AG04449 (cell line): ENCODE measurements around the gene MNT.

Experiments used
- CTCF ChIA-PET: fragments of 350-600 bp; formaldehyde crosslinking; extraction: SDS; loops from one replicate; lab custom pipeline; 2021; ENCODE audit warnings: antibody characterized with exemption; lab: Yijun Ruan, JAX
- POLR2A ChIA-PET: fragments of 400-600, 350-600 bp; formaldehyde crosslinking; extraction: SDS; loops from one replicate; lab custom pipeline; 2020; ENCODE audit warnings: antibody characterized with exemption, inconsistent platforms; lab: Yijun Ruan, JAX
- DNase-seq: peaks from one replicate; pipeline ENCODE4 v3.0.0-alpha.2; 2010; ENCODE audit warnings: low read depth, low spot score
- H3K4me3 ChIP-seq: 2 replicates; pipeline ENCODE4 v1.5.1; 2011; ENCODE audit warnings: low read depth, mild to moderate bottlenecking, control low read depth, low read length
- CTCF ChIP-seq: IDR thresholded peaks from one replicate; pipeline ENCODE4 v1.5.1; 2011; ENCODE audit warnings: mild to moderate bottlenecking, moderate library complexity, low read length, control low read depth, inconsistent platforms; ENCODE audit not compliant: insufficient read depth; ENCODE audit errors: missing control alignments

MNT gene

GRCh38 chr17:2398655-2399571 lies 1.9 kb downstream of the MNT start:
- ChIA-PET CTCF (interaction anchor here (1.0 to 2.3 kb wide), 7 partner anchors 14 to 38 kb away, joined by 3 to 13 read pairs (median 6); no protein-coding TSS in a partner anchor), POLR2A (interaction anchor here (0.6 to 1.2 kb wide), 3 partner anchors 12 to 62 kb away, joined by 3 to 4 read pairs (median 3); partner anchors contain the start of gene TSR1)
- H3K4me3 ChIP-seq, result peak overlapping the region; percentile 69
- no peak for TF ChIP-seq CTCF
- no peak for DNase-seq

- peak overlapping the region; percentile 69 for H3K4me3 ChIP-seq
- no peak for DNase-seq
- ChIA-PET CTCF (interaction anchor here (1.0 to 1.9 kb wide), 4 partner anchors 15 to 38 kb away, joined by 3 to 7 read pairs (median 6); no protein-coding TSS in a partner anchor), POLR2A (interaction anchor here (0.8 kb wide), 1 partner anchor 16 kb away, joined by 4 read pairs; no protein-coding TSS in a partner anchor)
- TF ChIP-seq CTCF, result no peak
Measured at GRCh38 chr17:2398182-2398581, 2.7 kb downstream of the MNT start.

GRCh38 chr17:2397247-2398171 lies 3.4 kb downstream of the MNT start:
- ChIA-PET POLR2A (interaction anchor here (0.8 kb wide), 1 partner anchor 15 kb away, joined by 4 read pairs; no protein-coding TSS in a partner anchor), CTCF (interaction anchor here (1.0 to 1.9 kb wide), 4 partner anchors 14 to 37 kb away, joined by 3 to 7 read pairs (median 6); no protein-coding TSS in a partner anchor)
- no peak for TF ChIP-seq CTCF
- no peak for DNase-seq
- peak overlapping the region; percentile 69 for H3K4me3 ChIP-seq

GRCh38 chr17:2396568-2397246 lies 4.2 kb downstream of the MNT start:
- ChIA-PET POLR2A (no interaction called here), CTCF (interaction anchor here (1.7 to 1.9 kb wide), 4 partner anchors 13 to 19 kb away, joined by 4 to 7 read pairs (median 6); no protein-coding TSS in a partner anchor)
- peak; percentile 94 for DNase-seq
- no peak for TF ChIP-seq CTCF
- H3K4me3 ChIP-seq, result peak overlapping the region; percentile 57

GRCh38 chr17:2396192-2396567 lies 4.7 kb downstream of the MNT start:
- ChIA-PET CTCF (interaction anchor here (0.9 to 1.7 kb wide), 2 partner anchors 14 to 20 kb away, joined by 3 to 5 read pairs; no protein-coding TSS in a partner anchor), POLR2A (no interaction called here)
- H3K4me3 ChIP-seq, result peak overlapping the region; percentile 57
- no peak for TF ChIP-seq CTCF
- DNase-seq, result no peak
